Neural cell (in vitro differentiated cells): ENCODE results near the gene ABHD17A.
A peak's percentile ranks its signal among the peaks of the same experiment; 100 is the strongest.

Source experiments
- EP300 ChIP-seq: fragments of 450-650 bp; conservative IDR thresholded peaks from 2 replicates; pipeline ENCODE4 v1.6.1; 2014; ENCODE audit warnings: antibody characterized with exemption, mild to moderate bottlenecking, moderate library complexity; ENCODE audit not compliant: poor library complexity, severe bottlenecking
- EZH2 ChIP-seq: fragments of 200-600, 300-800 bp; shearing (Covaris generic), sonication (generic); IDR thresholded peaks from 2 replicates; pipeline ENCODE4 v1.6.1; 2014; ENCODE audit warnings: antibody characterized with exemption, low read length, borderline replicate concordance, mild to moderate bottlenecking; ENCODE audit not compliant: insufficient read depth, poor library complexity, severe bottlenecking
- MXI1 ChIP-seq: fragments of 450-650 bp; conservative IDR thresholded peaks from 2 replicates; pipeline ENCODE4 v1.6.1; 2014; ENCODE audit warnings: antibody characterized with exemption, mild to moderate bottlenecking; ENCODE audit not compliant: poor library complexity, severe bottlenecking
- POLR2AphosphoS5 ChIP-seq: IDR thresholded peaks from 2 replicates; pipeline ENCODE4 v1.6.1; 2012
- RAD21 ChIP-seq: fragments of 450-650 bp; conservative IDR thresholded peaks from 2 replicates; pipeline ENCODE4 v1.6.1; 2014; ENCODE audit warnings: antibody characterized with exemption, mild to moderate bottlenecking, moderate library complexity
- SMC3 ChIP-seq: fragments of 450-650 bp; conservative IDR thresholded peaks from 2 replicates; pipeline ENCODE4 v1.6.1; 2014; ENCODE audit warnings: antibody characterized with exemption, mild to moderate bottlenecking, moderate library complexity; ENCODE audit not compliant: poor library complexity
- TAF1 ChIP-seq: IDR thresholded peaks from 2 replicates; pipeline ENCODE4 v1.6.1; 2012; ENCODE audit warnings: low read depth
- TF ChIP-seq, protein P1 (sequence below): fragments of 450-650 bp; IDR thresholded peaks from 2 replicates; pipeline ENCODE4 v1.5.1; 2014; ENCODE audit warnings: antibody characterized with exemption, mild to moderate bottlenecking, moderate library complexity; ENCODE audit not compliant: poor library complexity, severe bottlenecking
- TF ChIP-seq, protein P2 (sequence below): IDR thresholded peaks from 2 replicates; pipeline ENCODE4 v1.6.1; 2012; ENCODE audit warnings: borderline replicate concordance

DNA sequence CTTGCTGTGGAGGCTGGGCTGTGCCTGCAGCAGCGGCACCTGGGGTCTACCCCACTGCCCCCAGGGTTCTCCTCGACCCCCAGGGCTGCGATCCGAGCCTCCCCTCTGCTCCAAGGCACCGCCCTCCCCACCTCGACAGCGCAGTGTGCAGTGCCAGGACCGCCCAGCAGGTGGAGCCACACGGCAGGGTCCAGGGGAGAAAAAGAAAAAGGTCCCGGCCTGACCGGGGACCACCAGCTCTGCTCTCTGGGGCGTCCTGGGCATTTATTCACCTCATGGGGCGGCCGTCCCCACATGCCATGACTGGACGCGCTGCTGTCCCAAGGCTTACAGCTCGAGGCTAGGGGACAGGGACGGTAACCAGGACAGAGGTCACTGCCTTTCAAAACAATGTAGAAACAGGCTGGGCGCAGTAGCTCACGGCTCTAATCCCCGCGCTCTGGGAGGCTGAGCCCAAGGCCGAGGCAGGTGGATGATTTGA lies 47.6 kb downstream of the ABHD17A start:
- TF ChIP-seq SMC3: peak; percentile 53
- TF ChIP-seq, protein P1, sequence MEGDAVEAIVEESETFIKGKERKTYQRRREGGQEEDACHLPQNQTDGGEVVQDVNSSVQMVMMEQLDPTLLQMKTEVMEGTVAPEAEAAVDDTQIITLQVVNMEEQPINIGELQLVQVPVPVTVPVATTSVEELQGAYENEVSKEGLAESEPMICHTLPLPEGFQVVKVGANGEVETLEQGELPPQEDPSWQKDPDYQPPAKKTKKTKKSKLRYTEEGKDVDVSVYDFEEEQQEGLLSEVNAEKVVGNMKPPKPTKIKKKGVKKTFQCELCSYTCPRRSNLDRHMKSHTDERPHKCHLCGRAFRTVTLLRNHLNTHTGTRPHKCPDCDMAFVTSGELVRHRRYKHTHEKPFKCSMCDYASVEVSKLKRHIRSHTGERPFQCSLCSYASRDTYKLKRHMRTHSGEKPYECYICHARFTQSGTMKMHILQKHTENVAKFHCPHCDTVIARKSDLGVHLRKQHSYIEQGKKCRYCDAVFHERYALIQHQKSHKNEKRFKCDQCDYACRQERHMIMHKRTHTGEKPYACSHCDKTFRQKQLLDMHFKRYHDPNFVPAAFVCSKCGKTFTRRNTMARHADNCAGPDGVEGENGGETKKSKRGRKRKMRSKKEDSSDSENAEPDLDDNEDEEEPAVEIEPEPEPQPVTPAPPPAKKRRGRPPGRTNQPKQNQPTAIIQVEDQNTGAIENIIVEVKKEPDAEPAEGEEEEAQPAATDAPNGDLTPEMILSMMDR: peak; percentile 82
- no peak for TF ChIP-seq EZH2
- TF ChIP-seq POLR2AphosphoS5: no peak
- no peak for TF ChIP-seq TAF1
- no peak for TF ChIP-seq EP300
- TF ChIP-seq RAD21: peak; percentile 42
- TF ChIP-seq MXI1: no peak
- TF ChIP-seq, protein P2, sequence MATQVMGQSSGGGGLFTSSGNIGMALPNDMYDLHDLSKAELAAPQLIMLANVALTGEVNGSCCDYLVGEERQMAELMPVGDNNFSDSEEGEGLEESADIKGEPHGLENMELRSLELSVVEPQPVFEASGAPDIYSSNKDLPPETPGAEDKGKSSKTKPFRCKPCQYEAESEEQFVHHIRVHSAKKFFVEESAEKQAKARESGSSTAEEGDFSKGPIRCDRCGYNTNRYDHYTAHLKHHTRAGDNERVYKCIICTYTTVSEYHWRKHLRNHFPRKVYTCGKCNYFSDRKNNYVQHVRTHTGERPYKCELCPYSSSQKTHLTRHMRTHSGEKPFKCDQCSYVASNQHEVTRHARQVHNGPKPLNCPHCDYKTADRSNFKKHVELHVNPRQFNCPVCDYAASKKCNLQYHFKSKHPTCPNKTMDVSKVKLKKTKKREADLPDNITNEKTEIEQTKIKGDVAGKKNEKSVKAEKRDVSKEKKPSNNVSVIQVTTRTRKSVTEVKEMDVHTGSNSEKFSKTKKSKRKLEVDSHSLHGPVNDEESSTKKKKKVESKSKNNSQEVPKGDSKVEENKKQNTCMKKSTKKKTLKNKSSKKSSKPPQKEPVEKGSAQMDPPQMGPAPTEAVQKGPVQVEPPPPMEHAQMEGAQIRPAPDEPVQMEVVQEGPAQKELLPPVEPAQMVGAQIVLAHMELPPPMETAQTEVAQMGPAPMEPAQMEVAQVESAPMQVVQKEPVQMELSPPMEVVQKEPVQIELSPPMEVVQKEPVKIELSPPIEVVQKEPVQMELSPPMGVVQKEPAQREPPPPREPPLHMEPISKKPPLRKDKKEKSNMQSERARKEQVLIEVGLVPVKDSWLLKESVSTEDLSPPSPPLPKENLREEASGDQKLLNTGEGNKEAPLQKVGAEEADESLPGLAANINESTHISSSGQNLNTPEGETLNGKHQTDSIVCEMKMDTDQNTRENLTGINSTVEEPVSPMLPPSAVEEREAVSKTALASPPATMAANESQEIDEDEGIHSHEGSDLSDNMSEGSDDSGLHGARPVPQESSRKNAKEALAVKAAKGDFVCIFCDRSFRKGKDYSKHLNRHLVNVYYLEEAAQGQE: no peak
